ENCODE data around the gene PLXDC1.

PLXDC1 gene

GRCh38 chr17:39084558-39084957 lies 66.9 kb downstream of the PLXDC1 start:
- no peaks in the 10 kb centered on the region for H3K9me3 ChIP-seq (ENCODE audit: control insufficient read depth, insufficient read depth, low read length)
- no peak overlapping the region for H3K4me2 ChIP-seq (ENCODE audit: low read length)
- H3K36me3 ChIP-seq (ENCODE audit: control insufficient read depth, low read length), result no peaks in the 10 kb centered on the region
- TF ChIP-seq, protein P1, sequence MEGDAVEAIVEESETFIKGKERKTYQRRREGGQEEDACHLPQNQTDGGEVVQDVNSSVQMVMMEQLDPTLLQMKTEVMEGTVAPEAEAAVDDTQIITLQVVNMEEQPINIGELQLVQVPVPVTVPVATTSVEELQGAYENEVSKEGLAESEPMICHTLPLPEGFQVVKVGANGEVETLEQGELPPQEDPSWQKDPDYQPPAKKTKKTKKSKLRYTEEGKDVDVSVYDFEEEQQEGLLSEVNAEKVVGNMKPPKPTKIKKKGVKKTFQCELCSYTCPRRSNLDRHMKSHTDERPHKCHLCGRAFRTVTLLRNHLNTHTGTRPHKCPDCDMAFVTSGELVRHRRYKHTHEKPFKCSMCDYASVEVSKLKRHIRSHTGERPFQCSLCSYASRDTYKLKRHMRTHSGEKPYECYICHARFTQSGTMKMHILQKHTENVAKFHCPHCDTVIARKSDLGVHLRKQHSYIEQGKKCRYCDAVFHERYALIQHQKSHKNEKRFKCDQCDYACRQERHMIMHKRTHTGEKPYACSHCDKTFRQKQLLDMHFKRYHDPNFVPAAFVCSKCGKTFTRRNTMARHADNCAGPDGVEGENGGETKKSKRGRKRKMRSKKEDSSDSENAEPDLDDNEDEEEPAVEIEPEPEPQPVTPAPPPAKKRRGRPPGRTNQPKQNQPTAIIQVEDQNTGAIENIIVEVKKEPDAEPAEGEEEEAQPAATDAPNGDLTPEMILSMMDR (IDR thresholded peaks at IDR 0.05; ENCODE audit: low read depth, low read length, poor library complexity, severe bottlenecking), result no peak
- TF ChIP-seq EZH2phosphoT487 (IDR thresholded peaks at IDR 0.05; ENCODE audit: borderline replicate concordance, low read length), result no peak
- H3K27me3 ChIP-seq (ENCODE audit: control insufficient read depth, low read length), result no peaks in the 10 kb centered on the region; the same call in 1 of the 2 replicates
- H3F3A ChIP-seq (ENCODE audit: control insufficient read depth, insufficient read depth), result no peaks in the 10 kb centered on the region
- H4K20me1 ChIP-seq (ENCODE audit: control insufficient read depth, insufficient read depth, low read depth, low read length), result no peaks in the 10 kb centered on the region
- H3K9me2 ChIP-seq (replicated peaks; ENCODE audit: control insufficient read depth, low read length), result no peaks in the 10 kb centered on the region
- H3K27ac ChIP-seq (ENCODE audit: low read depth, low read length), result no peak overlapping the region
- H3K4me1 ChIP-seq (ENCODE audit: control insufficient read depth, low read length), result no peaks in the 10 kb centered on the region
- H3K4me3 ChIP-seq (ENCODE audit: low read length), result no peak overlapping the region
- no peaks in the 10 kb centered on the region for H3K79me2 ChIP-seq (ENCODE audit: control insufficient read depth, low read length)

- no peaks in the 10 kb centered on the region for H3K9me3 ChIP-seq (ENCODE audit: control insufficient read depth, insufficient read depth, low read length)
- no peak overlapping the region for H3K4me3 ChIP-seq (ENCODE audit: low read length)
- no peak for TF ChIP-seq EZH2phosphoT487 (IDR thresholded peaks at IDR 0.05; ENCODE audit: borderline replicate concordance, low read length)
- TF ChIP-seq, protein P1 (IDR thresholded peaks at IDR 0.05; ENCODE audit: low read depth, low read length, poor library complexity, severe bottlenecking), result no peak
- H4K20me1 ChIP-seq (ENCODE audit: control insufficient read depth, insufficient read depth, low read depth, low read length), result no peaks in the 10 kb centered on the region
- no peaks in the 10 kb centered on the region for H3K36me3 ChIP-seq (ENCODE audit: control insufficient read depth, low read length)
- no peak overlapping the region for H3K27ac ChIP-seq (ENCODE audit: low read depth, low read length)
- no peaks in the 10 kb centered on the region for H3F3A ChIP-seq (ENCODE audit: control insufficient read depth, insufficient read depth)
- no peaks in the 10 kb centered on the region; the same call in 1 of the 2 replicates for H3K27me3 ChIP-seq (ENCODE audit: control insufficient read depth, low read length)
- H3K79me2 ChIP-seq (ENCODE audit: control insufficient read depth, low read length), result no peaks in the 10 kb centered on the region
- no peaks in the 10 kb centered on the region for H3K9me2 ChIP-seq (replicated peaks; ENCODE audit: control insufficient read depth, low read length)
- no peak overlapping the region for H3K4me2 ChIP-seq (ENCODE audit: low read length)
- H3K4me1 ChIP-seq (ENCODE audit: control insufficient read depth, low read length), result no peaks in the 10 kb centered on the region
Observed at GRCh38 chr17:39083270-39083669, 68.2 kb downstream of the PLXDC1 start.

- H3K27ac ChIP-seq (ENCODE audit: low read depth, low read length), result no peak overlapping the region
- TF ChIP-seq EZH2phosphoT487 (IDR thresholded peaks at IDR 0.05; ENCODE audit: borderline replicate concordance, low read length), result no peak
- TF ChIP-seq, protein P1 (IDR thresholded peaks at IDR 0.05; ENCODE audit: low read depth, low read length, poor library complexity, severe bottlenecking), result no peak
- H3K79me2 ChIP-seq (ENCODE audit: control insufficient read depth, low read length), result no peaks in the 10 kb centered on the region
- no peak overlapping the region for H3K4me2 ChIP-seq (ENCODE audit: low read length)
- no peaks in the 10 kb centered on the region for H3K9me3 ChIP-seq (ENCODE audit: control insufficient read depth, insufficient read depth, low read length)
- H3K36me3 ChIP-seq (ENCODE audit: control insufficient read depth, low read length), result no peaks in the 10 kb centered on the region
- no peaks in the 10 kb centered on the region for H3F3A ChIP-seq (ENCODE audit: control insufficient read depth, insufficient read depth)
- H4K20me1 ChIP-seq (ENCODE audit: control insufficient read depth, insufficient read depth, low read depth, low read length), result no peaks in the 10 kb centered on the region
- H3K4me1 ChIP-seq (ENCODE audit: control insufficient read depth, low read length), result no peaks in the 10 kb centered on the region
- no peaks in the 10 kb centered on the region for H3K9me2 ChIP-seq (replicated peaks; ENCODE audit: control insufficient read depth, low read length)
- H3K4me3 ChIP-seq (ENCODE audit: low read length), result no peak overlapping the region
- no peaks in the 10 kb centered on the region; the same call in 1 of the 2 replicates for H3K27me3 ChIP-seq (ENCODE audit: control insufficient read depth, low read length)
Observed at GRCh38 chr17:39082482-39082881, 69.0 kb downstream of the PLXDC1 start.
